Neuronal stem cell (in vitro differentiated cells): ENCODE measurements around the gene MYH13.
A peak's percentile ranks its signal among the peaks of the same experiment; 100 is the strongest.

Experiments
- DNase-seq: peaks from one replicate; pipeline ENCODE4 v3.0.0-alpha.2; 2013; ENCODE audit warnings: low spot score
- H2AFZ ChIP-seq: one replicate; pipeline ENCODE4 v1.6.1; 2013; ENCODE audit warnings: mild to moderate bottlenecking, low read length, inconsistent platforms
- H2AK5ac ChIP-seq: 2 replicates; pipeline ENCODE4 v1.6.1; 2013; ENCODE audit warnings: low read depth, mild to moderate bottlenecking, inconsistent platforms, low read length, moderate library complexity, mixed read lengths
- H2BK120ac ChIP-seq: 2 replicates; pipeline ENCODE4 v1.6.1; 2013; ENCODE audit warnings: low read depth, mild to moderate bottlenecking, inconsistent platforms, low read length, moderate library complexity, mixed read lengths
- H2BK12ac ChIP-seq: one replicate; pipeline ENCODE4 v1.6.1; 2013; ENCODE audit warnings: low read length, inconsistent platforms
- H2BK15ac ChIP-seq: 2 replicates; pipeline ENCODE4 v1.6.1; 2013; ENCODE audit warnings: mild to moderate bottlenecking, low read length, inconsistent platforms, mixed read lengths
- H2BK5ac ChIP-seq: one replicate; pipeline ENCODE4 v1.6.1; 2013; ENCODE audit warnings: inconsistent platforms, mild to moderate bottlenecking, low read length, moderate library complexity
- H3K14ac ChIP-seq: one replicate; pipeline ENCODE4 v1.6.1; 2013; ENCODE audit warnings: low read length, inconsistent platforms
- H3K18ac ChIP-seq: 2 replicates; pipeline ENCODE4 v1.6.1; 2013; ENCODE audit warnings: low read length, inconsistent platforms
- H3K23ac ChIP-seq: 2 replicates; pipeline ENCODE4 v1.6.1; 2013; ENCODE audit warnings: low read depth, mild to moderate bottlenecking, mixed read lengths, low read length, inconsistent platforms; ENCODE audit not compliant: poor library complexity
- H3K27ac ChIP-seq: replicated peaks from 3 replicates; pipeline ENCODE4 v1.5.1; 2013; ENCODE audit warnings: low read length, inconsistent platforms
- H3K27me3 ChIP-seq, 3 experiments: 2 replicates each; pipeline ENCODE4 v1.6.1; 2013; ENCODE audit warnings: low read length in 3 of 3, mild to moderate bottlenecking in 2 of 3, inconsistent platforms in 1 of 3, low read depth in 1 of 3, mixed read lengths in 1 of 3, moderate library complexity in 1 of 3; ENCODE audit not compliant: control insufficient read depth in 3 of 3, insufficient read depth in 3 of 3
- H3K36me3 ChIP-seq, 2 donors: replicated peaks in 1 of 2; 2 replicates each; pipeline ENCODE4 v1.6.1; 2013; ENCODE audit warnings: low read length in 2 of 2; ENCODE audit not compliant: control insufficient read depth in 2 of 2, insufficient read depth in 2 of 2
- H3K4ac ChIP-seq: 2 replicates; pipeline ENCODE4 v1.6.1; 2013; ENCODE audit warnings: inconsistent platforms, mild to moderate bottlenecking, low read length, moderate library complexity
- H3K4me1 ChIP-seq, 2 donors: 1 replicate in 1 of 2; 2 replicates in 1 of 2; pipeline ENCODE4 v1.6.1; 2013; ENCODE audit warnings: low read length in 2 of 2, low read depth in 1 of 2; ENCODE audit not compliant: control insufficient read depth in 2 of 2, insufficient read depth in 1 of 2
- H3K4me2 ChIP-seq: one replicate; pipeline ENCODE4 v1.6.1; 2013; ENCODE audit warnings: mild to moderate bottlenecking, low read length, inconsistent platforms; ENCODE audit not compliant: insufficient read depth, poor library complexity, severe bottlenecking
- H3K4me3 ChIP-seq, 2 donors: 2 replicates each; pipeline ENCODE4 v1.5.1; 2013; ENCODE audit warnings: low read length in 2 of 2, mild to moderate bottlenecking in 2 of 2, inconsistent platforms in 1 of 2, moderate library complexity in 1 of 2
- H3K79me1 ChIP-seq: one replicate; pipeline ENCODE4 v1.6.1; 2013; ENCODE audit warnings: low read depth, mild to moderate bottlenecking, inconsistent platforms, low read length, moderate library complexity
- H3K9ac ChIP-seq: one replicate; pipeline ENCODE4 v1.6.1; 2013; ENCODE audit warnings: mild to moderate bottlenecking, low read depth, low read length, inconsistent platforms; ENCODE audit not compliant: poor library complexity
- H3K9me3 ChIP-seq, 2 donors: replicated peaks in 1 of 2; 2 replicates each; pipeline versions ENCODE3 to v1.6.1; 2013; ENCODE audit warnings: low read length in 2 of 2, mild to moderate bottlenecking in 2 of 2, inconsistent platforms in 1 of 2, low read depth in 1 of 2, mixed read lengths in 1 of 2, moderate library complexity in 1 of 2; ENCODE audit not compliant: control insufficient read depth in 2 of 2, insufficient read depth in 1 of 2
- H4K8ac ChIP-seq: one replicate; pipeline ENCODE4 v1.6.1; 2013; ENCODE audit warnings: low read depth, mild to moderate bottlenecking, inconsistent platforms, low read length, moderate library complexity
- H4K91ac ChIP-seq: one replicate; pipeline ENCODE4 v1.6.1; 2013; ENCODE audit warnings: low read length, low read depth, mild to moderate bottlenecking, inconsistent platforms; ENCODE audit not compliant: poor library complexity
- WGBS, 2 donors: extraction: QIAGEN DNeasy Blood & Tissue Kit; methylation state at CpG; one replicate each; pipeline ENCODE4 v1.1.7; 2013; ENCODE audit warnings: missing lambda C conversion rate in 2 of 2, mixed read lengths in 1 of 2; ENCODE audit not compliant: insufficient read length in 2 of 2, insufficient replicate concordance in 1 of 2; ENCODE audit errors: extremely low coverage in 2 of 2; 5-methylcytosine and 5-hydroxymethylcytosine counted together

Gene MYH13

GRCh38 chr17:10290041-10290440, 82.8 kb downstream of the MYH13 start:
- Histone ChIP-seq H3K27ac (no peak overlapping the region), H3K4me1 (no peaks in the 10 kb centered on the region), H2BK15ac (no peak overlapping the region), H4K8ac (no peak overlapping the region), H2BK12ac (no peak overlapping the region), H2BK120ac (no peak overlapping the region), H3K14ac (no peak overlapping the region), H3K9ac (no peak overlapping the region), H3K79me1 (no peaks in the 10 kb centered on the region), H3K18ac (no peak overlapping the region), H3K4me3 (no peak overlapping the region), H3K4me2 (no peak overlapping the region), H2BK5ac (no peak overlapping the region), H3K9me3 (no peaks in the 10 kb centered on the region), H3K36me3 (no peaks in the 10 kb centered on the region), H4K91ac (no peak overlapping the region), H2AFZ (no peak overlapping the region), H2AK5ac (no peak overlapping the region), H3K23ac (no peak overlapping the region), H3K27me3 (no peaks in the 10 kb centered on the region), H3K4ac (no peak overlapping the region)
- no peak for DNase-seq
- WGBS, 2 donors = no CpG with 5 or more reads among the region's 1 CpG

GRCh38 chr17:10286324-10286723, 86.5 kb downstream of the MYH13 start:
- Histone ChIP-seq H2BK120ac (no peak overlapping the region), H3K14ac (no peak overlapping the region), H3K79me1 (no peaks in the 10 kb centered on the region), H3K27ac (no peak overlapping the region), H3K4ac (no peak overlapping the region), H2AK5ac (no peak overlapping the region), H2BK5ac (no peak overlapping the region), H3K27me3 (no peaks in the 10 kb centered on the region), H3K9me3 (no peaks in the 10 kb centered on the region), H3K4me2 (no peak overlapping the region), H4K91ac (no peak overlapping the region), H3K4me1 (no peaks in the 10 kb centered on the region), H2BK12ac (peak overlapping the region; percentile 31), H2BK15ac (no peak overlapping the region), H3K18ac (no peak overlapping the region), H2AFZ (no peak overlapping the region), H3K9ac (no peak overlapping the region), H4K8ac (no peak overlapping the region), H3K36me3 (no peaks in the 10 kb centered on the region), H3K4me3 (no peak overlapping the region), H3K23ac (no peak overlapping the region)
- no peak for DNase-seq
- WGBS, 2 donors = no CpG with 5 or more reads among the region's 1 CpG

- H3K27me3 ChIP-seq = no peaks in the 10 kb centered on the region
- H4K91ac ChIP-seq = no peak overlapping the region
- H3K9me3 ChIP-seq = no peaks in the 10 kb centered on the region
- H2AFZ ChIP-seq = no peak overlapping the region
- no peaks in the 10 kb centered on the region for H3K36me3 ChIP-seq
- no peak overlapping the region for H2BK5ac ChIP-seq
- DNase-seq = no peak
- H2BK120ac ChIP-seq = no peak overlapping the region
- H3K23ac ChIP-seq = no peak overlapping the region
- no peak overlapping the region for H3K9ac ChIP-seq
- no peak overlapping the region for H3K4me2 ChIP-seq
- no peak overlapping the region for H4K8ac ChIP-seq
- H3K18ac ChIP-seq = no peak overlapping the region
- no CpG with 5 or more reads among the region's 8 CpGs for WGBS, 2 donors
- no peak overlapping the region for H3K4ac ChIP-seq
- no peak overlapping the region for H2BK15ac ChIP-seq
- no peak overlapping the region for H2BK12ac ChIP-seq
- no peak overlapping the region for H3K14ac ChIP-seq
- H3K4me1 ChIP-seq = no peaks in the 10 kb centered on the region
- no peak overlapping the region for H3K27ac ChIP-seq
- no peak overlapping the region for H2AK5ac ChIP-seq
- H3K4me3 ChIP-seq = no peak overlapping the region
- no peaks in the 10 kb centered on the region for H3K79me1 ChIP-seq
Observed at GRCh38 chr17:10285896-10286295, 86.9 kb downstream of the MYH13 start.

- H3K79me1 ChIP-seq = no peaks in the 10 kb centered on the region
- H2BK12ac ChIP-seq = no peak overlapping the region
- no peak overlapping the region for H2BK5ac ChIP-seq
- H3K27ac ChIP-seq = no peak overlapping the region
- H3K14ac ChIP-seq = no peak overlapping the region
- H4K91ac ChIP-seq = no peak overlapping the region
- H2BK15ac ChIP-seq = no peak overlapping the region
- no peaks in the 10 kb centered on the region for H3K27me3 ChIP-seq
- H2BK120ac ChIP-seq = no peak overlapping the region
- H2AK5ac ChIP-seq = no peak overlapping the region
- H3K9ac ChIP-seq = no peak overlapping the region
- H3K18ac ChIP-seq = no peak overlapping the region
- H3K23ac ChIP-seq = no peak overlapping the region
- no peaks in the 10 kb centered on the region for H3K36me3 ChIP-seq
- H2AFZ ChIP-seq = no peak overlapping the region
- H3K4me2 ChIP-seq = no peak overlapping the region
- peaks cover 0 to 9% of the 10 kb centered on the region in 2 donors for H3K4me1 ChIP-seq
- no peak for DNase-seq
- WGBS, 2 donors = 100% methylated on average over 1 of the region's 1 CpG; no CpG with 5 or more reads in 1 of the 2 donors
- no peak overlapping the region for H3K4ac ChIP-seq
- no peaks in the 10 kb centered on the region for H3K9me3 ChIP-seq
- H3K4me3 ChIP-seq = no peak overlapping the region
- H4K8ac ChIP-seq = no peak overlapping the region
Observed at GRCh38 chr17:10280068-10280467, 92.7 kb downstream of the MYH13 start.
